Endothelial cell (in vitro differentiated cells): Measurements from ENCODE around the gene DNAH3. TPM values are rescaled to one million over a fixed set of nuclear protein-coding genes. Genes with fewer than 3 reads are reported as not detected.
"Not testable (repeated sequence)": the region's sequence is repeated elsewhere in the genome, so short reads cannot be mapped to it uniquely, and the experiment has no call there.

ENCODE experiments used
- DNase-seq: peaks from one replicate; pipeline ENCODE4 v3.0.0; 2021; ENCODE audit warnings: low spot score
- H3K27ac Mint-ChIP-seq: one replicate; pipeline ENCODE4 v1.8.0; 2021; ENCODE audit warnings: mixed read lengths, inconsistent platforms; ENCODE audit not compliant: unreplicated experiment
- H3K27me3 Mint-ChIP-seq: one replicate; pipeline ENCODE4 v1.8.0; 2021; ENCODE audit warnings: mild to moderate bottlenecking, moderate library complexity, mixed read lengths, inconsistent platforms; ENCODE audit not compliant: unreplicated experiment
- H3K36me3 Mint-ChIP-seq: one replicate; pipeline ENCODE4 v1.8.0; 2021; ENCODE audit warnings: mild to moderate bottlenecking, low read depth, mixed read lengths, inconsistent platforms; ENCODE audit not compliant: unreplicated experiment
- H3K4me1 Mint-ChIP-seq: one replicate; pipeline ENCODE4 v1.8.0; 2021; ENCODE audit warnings: mild to moderate bottlenecking, mixed read lengths, inconsistent platforms; ENCODE audit not compliant: unreplicated experiment
- H3K4me3 Mint-ChIP-seq: one replicate; pipeline ENCODE4 v1.8.0; 2021; ENCODE audit warnings: mild to moderate bottlenecking, mixed read lengths, inconsistent platforms; ENCODE audit not compliant: unreplicated experiment
- H3K9me3 Mint-ChIP-seq: one replicate; pipeline ENCODE4 v1.8.0; 2021; ENCODE audit warnings: mixed read lengths, inconsistent platforms; ENCODE audit not compliant: unreplicated experiment
- CTCF ChIP-seq: fragments of 200-600 bp; sonication (generic); IDR thresholded peaks from one replicate; pipeline ENCODE4 v1.5.0; 2021; ENCODE audit warnings: antibody characterized with exemption; ENCODE audit not compliant: unreplicated experiment
- total RNA-seq: library from RNA; stranded (reverse); fragmentation: NEBNext Ultra II Directional; extraction: Animal tissue kit (Norgen Biotek cat#: 25700); gene quantifications from one replicate; pipeline ENCODE4 v1.2.1, GENCODE V29; 2021; ENCODE audit not compliant: unreplicated experiment

DNAH3 gene
- total RNA-seq, 1 donor from 2014 or later = 0.05 TPM

- H3K36me3 Mint-ChIP-seq = peaks cover 49% of the 10 kb centered on the region
- H3K27me3 Mint-ChIP-seq = no peaks in the 10 kb centered on the region
- DNase-seq = no peak
- H3K27ac Mint-ChIP-seq = no peak overlapping the region
- no peaks in the 10 kb centered on the region for H3K4me1 Mint-ChIP-seq
- no peak for TF ChIP-seq CTCF
- no peak overlapping the region for H3K4me3 Mint-ChIP-seq
- H3K9me3 Mint-ChIP-seq = no peaks in the 10 kb centered on the region
These were observed 28.7 kb upstream of the DNAH3 start for GRCh38 chr16:21179126-21179982.

DNA sequence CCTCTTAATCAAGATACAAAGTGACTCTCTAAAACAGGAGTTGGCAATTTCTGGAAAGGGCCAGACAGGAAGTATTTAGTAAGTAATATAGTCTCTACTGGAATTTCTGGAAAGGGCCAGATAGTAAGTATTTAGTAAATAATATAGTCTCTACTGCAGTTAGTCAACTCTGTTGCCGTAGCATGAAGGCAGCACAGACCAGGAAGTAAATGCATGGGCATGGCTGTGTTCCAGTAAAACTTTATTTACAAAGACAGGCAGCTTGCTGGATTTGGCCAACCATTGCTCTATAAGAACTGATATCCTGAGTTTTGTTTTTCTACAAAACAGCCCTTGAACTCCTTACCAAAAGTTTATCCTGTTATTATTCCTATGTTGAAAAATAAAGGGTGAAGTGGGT lies 24.8 kb upstream of the DNAH3 start:
- no peaks in the 10 kb centered on the region for H3K27me3 Mint-ChIP-seq
- H3K4me1 Mint-ChIP-seq = no peaks in the 10 kb centered on the region
- DNase-seq = no peak
- H3K4me3 Mint-ChIP-seq = no peak overlapping the region
- peaks cover 34% of the 10 kb centered on the region for H3K36me3 Mint-ChIP-seq
- H3K9me3 Mint-ChIP-seq = no peaks in the 10 kb centered on the region
- TF ChIP-seq CTCF = no peak
- H3K27ac Mint-ChIP-seq = no peak overlapping the region

DNA sequence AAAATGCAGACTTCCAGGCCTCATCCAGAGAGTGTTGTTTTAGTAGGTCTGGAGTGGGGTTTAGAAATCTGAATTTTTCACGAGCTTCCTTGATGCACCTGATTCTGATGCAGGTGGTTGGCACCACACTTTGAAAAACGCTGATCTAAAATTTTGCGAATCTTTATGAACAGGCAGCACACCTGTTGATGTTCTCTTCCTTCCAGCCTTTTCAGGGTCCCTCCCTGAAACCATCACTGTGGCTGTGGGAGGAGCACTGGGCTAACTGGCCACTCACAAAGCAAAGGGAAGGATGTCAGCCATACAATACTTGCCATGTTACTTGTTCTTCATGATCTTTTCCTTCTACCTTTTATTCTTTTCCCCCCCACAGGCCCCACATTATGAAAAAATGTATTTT lies 22.0 kb upstream of the DNAH3 start:
- H3K4me1 Mint-ChIP-seq = no peaks in the 10 kb centered on the region
- H3K27ac Mint-ChIP-seq = no peak overlapping the region
- TF ChIP-seq CTCF = no peak
- H3K9me3 Mint-ChIP-seq = no peaks in the 10 kb centered on the region
- no peak for DNase-seq
- H3K4me3 Mint-ChIP-seq = no peak overlapping the region
- H3K27me3 Mint-ChIP-seq = no peaks in the 10 kb centered on the region
- peaks cover 22% of the 10 kb centered on the region for H3K36me3 Mint-ChIP-seq

- not testable (repeated sequence) for H3K4me3 Mint-ChIP-seq, H3K27ac Mint-ChIP-seq, H3K27me3 Mint-ChIP-seq, H3K9me3 Mint-ChIP-seq, H3K4me1 Mint-ChIP-seq, DNase-seq
- peaks cover 21% of the 10 kb centered on the region for H3K36me3 Mint-ChIP-seq
These were observed 19.5 kb upstream of the DNAH3 start for GRCh38 chr16:21170116-21170515.

DNA sequence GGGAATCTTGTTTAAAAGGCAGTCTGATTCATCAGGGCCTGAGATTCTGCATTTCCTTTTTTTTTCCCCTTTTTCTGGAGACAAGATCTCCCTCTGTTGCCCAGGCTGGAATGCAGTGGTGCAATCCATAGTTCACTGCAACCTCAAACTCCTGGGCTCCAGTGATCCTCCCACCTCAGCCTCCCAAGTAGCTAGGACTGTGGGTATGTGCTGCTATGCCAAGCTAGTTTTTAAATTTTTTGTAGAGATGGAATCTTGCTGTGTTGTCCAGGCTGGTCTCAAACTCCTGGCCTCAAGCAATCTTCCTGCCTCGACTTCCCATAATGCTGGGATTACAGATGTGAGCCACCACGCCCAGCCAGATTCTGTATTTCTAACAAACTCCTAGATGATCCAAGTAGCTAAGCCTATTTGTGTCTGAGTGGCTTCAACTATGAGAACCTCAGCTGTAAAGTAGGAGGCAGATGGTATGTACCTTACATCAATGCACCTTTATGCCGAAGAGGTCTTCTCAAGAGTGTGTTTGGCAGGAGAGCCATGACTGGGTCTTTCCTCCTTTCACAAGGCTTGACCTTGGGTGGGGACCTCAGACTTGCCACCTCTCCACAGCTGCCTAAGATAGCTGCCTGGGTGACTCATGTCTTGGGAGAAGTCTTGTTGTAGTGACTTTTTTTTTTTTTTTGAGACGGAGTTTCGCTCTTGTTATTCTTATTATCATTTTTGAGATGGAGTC lies 18.8 kb upstream of the DNAH3 start:
- H3K36me3 Mint-ChIP-seq = peaks cover 19% of the 10 kb centered on the region
- no peaks in the 10 kb centered on the region for H3K4me1 Mint-ChIP-seq
- H3K9me3 Mint-ChIP-seq = no peaks in the 10 kb centered on the region
- no peaks in the 10 kb centered on the region for H3K27me3 Mint-ChIP-seq
- no peak for DNase-seq
- H3K27ac Mint-ChIP-seq = no peak overlapping the region
- TF ChIP-seq CTCF = no peak
- H3K4me3 Mint-ChIP-seq = no peak overlapping the region
